GM12878 (cell line): ENCODE data around the gene SLC36A1.

Source experiments
- ASH2L ChIP-seq: fragments of 300-600, 200-600 bp; sonication (generic); IDR thresholded peaks from 2 replicates; pipeline ENCODE4 v1.6.1; 2017; ENCODE audit warnings: low read depth, mild to moderate bottlenecking, borderline replicate concordance
- CTCF ChIP-seq, 3 experiments: IDR thresholded peaks in 2 of 3; conservative IDR thresholded peaks in 1 of 3; 2 replicates each; pipeline ENCODE4 v1.5.1; 2011; ENCODE audit warnings: low read depth in 3 of 3, low read length in 3 of 3, mild to moderate bottlenecking in 3 of 3, control low read depth in 2 of 3, moderate library complexity in 2 of 3, inconsistent platforms in 1 of 3, mixed read lengths in 1 of 3; ENCODE audit not compliant: control insufficient read depth in 2 of 3, insufficient read depth in 1 of 3; ENCODE audit errors: extremely low read depth in 1 of 3
- E2F4 ChIP-seq: IDR thresholded peaks from 2 replicates; pipeline ENCODE4 v1.6.1; 2012; ENCODE audit warnings: low read depth, low read length, improper control_type of control experiment
- EP300 ChIP-seq, 2 experiments: fragments of 150-350 bp in 1 of 2; IDR thresholded peaks; 2 replicates each; pipeline ENCODE4 v1.6.1; 2011 to 2012; ENCODE audit warnings: low read depth in 2 of 2, low read length in 2 of 2, borderline replicate concordance in 1 of 2, improper control_type of control experiment in 1 of 2, inconsistent platforms in 1 of 2; ENCODE audit not compliant: control insufficient read depth in 1 of 2
- HCFC1 ChIP-seq: fragments of 150-350 bp; IDR thresholded peaks from 2 replicates; pipeline ENCODE4 v1.6.1; 2014; ENCODE audit warnings: low read length
- NFXL1 ChIP-seq: fragments of 450-650 bp; IDR thresholded peaks from 2 replicates; pipeline ENCODE4 v1.6.1; 2017; ENCODE audit warnings: antibody characterized with exemption, mild to moderate bottlenecking, borderline replicate concordance
- NKRF ChIP-seq: fragments of 450-650 bp; conservative IDR thresholded peaks from 2 replicates; pipeline ENCODE4 v1.6.1; 2017; ENCODE audit warnings: mild to moderate bottlenecking, moderate library complexity
- SKIL ChIP-seq: fragments of 450-650 bp; IDR thresholded peaks from 2 replicates; pipeline ENCODE4 v1.6.1; 2017; ENCODE audit warnings: mild to moderate bottlenecking, low read depth, inconsistent platforms; ENCODE audit not compliant: poor library complexity, severe bottlenecking

- TF ChIP-seq CTCF (IDR thresholded peaks at IDR 0.05 in 2 of 3, conservative IDR thresholded peaks at IDR 0.05 in 1 of 3; ENCODE audit: control insufficient read depth in 2 of 3, extremely low read depth in 1 of 3, insufficient read depth in 1 of 3, low read depth in 3 of 3, low read length in 3 of 3) = no peak
- no peak for TF ChIP-seq NKRF
- no peak for TF ChIP-seq SKIL
- TF ChIP-seq E2F4 = no peak
- no peak for TF ChIP-seq HCFC1
- no peak for TF ChIP-seq EP300 (IDR thresholded peaks at IDR 0.05; ENCODE audit: borderline replicate concordance in 1 of 2, control insufficient read depth in 1 of 2, low read depth in 2 of 2, low read length in 2 of 2)
- TF ChIP-seq NFXL1 = no peak
- TF ChIP-seq ASH2L = no peak
Observed at GRCh38 chr5:151528996-151529395, 81.6 kb downstream of the SLC36A1 start.
